Measurements from ENCODE around the gene CHRDL2. TPM values are rescaled to one million over a fixed set of nuclear protein-coding genes. Genes with fewer than 3 reads are reported as not detected.

Gene CHRDL2
- polyA plus RNA-seq, 2 of the 4 experiments (the other 2 are of a cell fraction) = 2.3 to 5.8 TPM

GRCh38 chr11:74695705-74696280 lies 35.4 kb downstream of the CHRDL2 start:
- CTCF ChIA-PET = interaction anchor here (0.6 to 18.6 kb wide), 7 partner anchors 16 to 85 kb away, joined by 3 to 281 read pairs (median 7); no protein-coding TSS in a partner anchor
- ATAC-seq = no peak
- peaks cover 46% of the 10 kb centered on the region for H3K4me1 ChIP-seq
- DNase-seq (ENCODE audit: low read depth in 1 of 2, low spot score in 1 of 2) = no peak
- no peaks in the 10 kb centered on the region for H3K9me3 ChIP-seq
- peak overlapping the region; percentile 84 to 88 for H3K27ac ChIP-seq
- POLR2A ChIA-PET = interaction anchor here (1.2 kb wide), 1 partner anchor 23 kb away, joined by 8 read pairs; no protein-coding TSS in a partner anchor
- 78% methylated on average over 11 of the region's 11 CpGs for WGBS (ENCODE audit: missing lambda C conversion rate)
- no peak for TF ChIP-seq CHD2 (IDR thresholded peaks at IDR 0.05; ENCODE audit: low read length, partially characterized antibody)
- TF ChIP-seq HES2 (IDR thresholded peaks at IDR 0.05) = no peak
- TF ChIP-seq ZSCAN20 (CRISPR knock-in tag; IDR thresholded peaks at IDR 0.05) = no peak
- TF ChIP-seq ATOH8 (CRISPR knock-in tag; IDR thresholded peaks at IDR 0.05; ENCODE audit: low read depth) = no peak
- no peak for TF ChIP-seq EHMT2 (IDR thresholded peaks at IDR 0.05; ENCODE audit: low read depth)
- TF ChIP-seq ZNF302 (CRISPR knock-in tag; IDR thresholded peaks at IDR 0.05) = no peak
- no peak for TF ChIP-seq NR3C1 (IDR thresholded peaks at IDR 0.05)
- TF ChIP-seq MAFK (IDR thresholded peaks at IDR 0.05; ENCODE audit: partially characterized antibody) = no peak
- TF ChIP-seq TFCP2L1 (CRISPR knock-in tag; IDR thresholded peaks at IDR 0.05) = no peak
- TF ChIP-seq ELK1 (IDR thresholded peaks at IDR 0.05; ENCODE audit: low read depth, low read length) = no peak
- TF ChIP-seq FOXS1 (CRISPR knock-in tag; IDR thresholded peaks at IDR 0.05) = no peak
- TF ChIP-seq E2F6 (IDR thresholded peaks at IDR 0.05; ENCODE audit: borderline replicate concordance, low read depth) = no peak
- no peak for TF ChIP-seq CBX8 (IDR thresholded peaks at IDR 0.05)
- no peak for TF ChIP-seq POLR2AphosphoS2 (conservative IDR thresholded peaks at IDR 0.05; ENCODE audit: low read length)
- TF ChIP-seq HEYL (CRISPR knock-in tag; IDR thresholded peaks at IDR 0.05) = no peak
- TF ChIP-seq RNF2 (IDR thresholded peaks at IDR 0.05; ENCODE audit: borderline replicate concordance, low read depth) = no peak
- TF ChIP-seq RCOR1 (IDR thresholded peaks at IDR 0.05; ENCODE audit: low read depth, low read length) = no peak
- TF ChIP-seq HDAC2 (IDR thresholded peaks at IDR 0.05) = no peak
- no peak for TF ChIP-seq EHF (CRISPR knock-in tag; IDR thresholded peaks at IDR 0.05)
- no peak for TF ChIP-seq JUNB (IDR thresholded peaks at IDR 0.05)
- no peak for FAIRE-seq
- no peak overlapping the region for H3K4me3 ChIP-seq
- H3K4me2 ChIP-seq = peak overlapping the region; percentile 60; the same call in 2 of the 3 replicates

- H3K27ac ChIP-seq = peak overlapping the region; percentile 84 to 88
- CTCF ChIA-PET = interaction anchor here (0.6 to 18.6 kb wide), 11 partner anchors 8 to 242 kb away, joined by 3 to 281 read pairs (median 4); no protein-coding TSS in a partner anchor
- H3K4me2 ChIP-seq = no peak overlapping the region
Measured at GRCh38 chr11:74694136-74694930, 36.9 kb downstream of the CHRDL2 start.

More at GRCh38 chr11:74694136-74694930, 36.9 kb downstream of the CHRDL2 start:
- TF ChIP-seq BCL3 (IDR thresholded peaks at IDR 0.05) = no peak
- peak in 1 of 2 experiments; percentile 20; a peak in 2 of 5 replicates for TF ChIP-seq RAD21 (conservative IDR thresholded peaks at IDR 0.05 in 1 of 2, IDR thresholded peaks at IDR 0.05 in 1 of 2)
- no peak for TF ChIP-seq FOSL2 (IDR thresholded peaks at IDR 0.05)
- TF ChIP-seq FOSL2 (CRISPR knock-in tag; IDR thresholded peaks at IDR 0.05) = no peak
- peak; percentile 16; the same call in 1 of the 3 replicates for TF ChIP-seq CTCF (IDR thresholded peaks at IDR 0.05)
- no peak for TF ChIP-seq PBX3 (IDR thresholded peaks at IDR 0.05)
- TF ChIP-seq SMC3 (IDR thresholded peaks at IDR 0.05) = 0 out of 3 replicates have a peak, but pooled peaks have one; percentile 9
- WGBS (ENCODE audit: missing lambda C conversion rate) = 78% methylated on average over 10 of the region's 10 CpGs
- H3K9me3 ChIP-seq = no peaks in the 10 kb centered on the region
- DNase-seq (ENCODE audit: low read depth in 1 of 2, low spot score in 1 of 2) (no peak), FAIRE-seq (no peak), ATAC-seq (peak in 1 of 2 experiments; percentile 50; a peak in 3 of 6 replicates)
- POLR2A ChIA-PET = no interaction called here
- H3K4me3 ChIP-seq = no peak overlapping the region
- peaks cover 41% of the 10 kb centered on the region for H3K4me1 ChIP-seq

Measured in A549 (cell line).